SW480 (cell line): ENCODE measurements around the gene SPDYE3.
"Not testable (repeated sequence)": the region's sequence is repeated elsewhere in the genome, so short reads cannot be mapped to it uniquely, and the experiment has no call there.

Experiments
- DNase-seq: peaks from one replicate; pipeline ENCODE4 v3.0.0-alpha.2; 2016; ENCODE audit warnings: low spot score

The SPDYE3 gene

GRCh38 chr7:100307402-100307801 lies at the start of gene SPDYE3:
Gene SPDYE3 (plus strand): TSS chr7:100307702. CDS start chr7:100307886, 184 bp downstream.
- DNase-seq = not testable (repeated sequence)

DNA sequence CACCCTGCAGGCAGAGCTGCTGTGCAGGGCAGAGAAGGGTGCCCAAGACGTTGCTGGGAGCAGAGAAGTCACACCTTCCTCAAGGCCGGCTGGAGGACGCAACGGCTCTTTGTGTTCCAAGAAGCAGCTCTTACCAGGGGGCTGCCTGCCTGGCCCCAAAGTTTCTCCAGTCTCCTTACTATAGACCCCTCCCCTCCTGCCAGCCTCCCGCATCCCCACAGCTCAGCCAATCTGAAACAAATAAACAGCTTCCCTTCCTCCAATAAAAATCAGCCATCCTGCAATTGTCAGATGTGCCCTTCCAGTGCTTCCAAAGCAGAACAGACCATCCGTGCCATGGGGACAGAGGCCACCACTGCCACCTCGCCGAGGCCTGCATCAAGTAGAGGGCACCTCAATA lies 47.5 kb upstream of the SPDYE3 start:
- DNase-seq = not testable (repeated sequence)

GRCh38 chr7:100262896-100263295 lies 44.6 kb upstream of the SPDYE3 start:
- not testable (repeated sequence) for DNase-seq

- DNase-seq = not testable (repeated sequence)
Measured at GRCh38 chr7:100264223-100264622, 43.3 kb upstream of the SPDYE3 start.

GRCh38 chr7:100264669-100265165 lies 42.8 kb upstream of the SPDYE3 start:
- not testable (repeated sequence) for DNase-seq

DNA sequence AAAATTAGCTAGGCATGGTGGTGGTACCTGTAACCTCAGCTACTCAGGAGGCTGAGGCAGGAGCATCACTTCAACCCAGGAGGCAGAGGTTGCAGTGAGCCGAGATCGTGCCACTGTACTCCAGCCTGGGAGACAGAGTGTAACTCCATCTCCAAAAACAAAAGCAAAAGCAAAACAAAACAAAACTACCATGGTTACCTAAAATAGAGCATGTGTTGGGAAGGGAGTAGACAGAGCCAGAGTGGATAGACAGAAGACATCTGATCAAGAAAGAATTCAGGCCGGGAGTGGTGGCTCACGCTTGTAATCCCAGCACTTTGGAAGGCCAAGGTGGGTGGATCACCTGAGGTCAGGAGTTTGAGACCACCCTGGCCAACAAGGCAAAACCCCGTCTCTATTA lies 41.7 kb upstream of the SPDYE3 start:
- DNase-seq = not testable (repeated sequence)

DNA sequence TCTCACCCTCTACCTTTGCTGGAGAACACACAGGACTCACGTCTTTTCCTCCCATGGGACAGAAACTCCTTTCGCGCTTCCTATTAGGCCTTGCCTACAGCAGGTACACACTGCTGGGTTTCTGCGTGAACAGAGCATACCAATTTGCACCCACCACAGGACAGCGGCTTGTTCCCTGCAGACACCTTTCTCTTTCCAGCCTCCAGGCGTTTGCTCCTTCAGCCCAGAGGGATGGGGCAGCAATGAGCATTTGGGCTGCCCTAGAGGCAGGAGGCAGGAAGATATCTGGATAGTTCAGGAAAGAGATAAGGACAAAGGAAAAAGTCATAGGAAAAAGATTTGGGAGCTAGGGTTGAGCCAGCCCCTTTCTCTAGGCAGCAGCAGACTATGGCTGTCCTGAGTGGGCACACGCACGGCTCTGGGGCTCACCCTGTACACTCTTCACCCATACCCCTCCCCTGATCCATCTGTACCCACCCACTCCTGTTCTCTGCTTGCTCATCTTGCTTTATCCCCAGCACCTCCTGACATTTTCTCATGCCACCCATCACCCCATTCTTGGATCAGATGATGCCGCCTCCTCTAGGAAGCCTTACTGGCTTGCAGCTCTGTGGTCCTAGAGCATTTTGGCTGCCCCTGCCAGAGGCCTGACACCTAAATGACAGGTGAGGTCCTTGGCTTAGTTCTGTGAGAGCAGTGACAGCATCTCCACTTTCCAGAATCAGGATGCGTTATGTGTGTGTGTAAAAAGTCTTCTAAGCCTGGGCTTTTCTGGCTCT lies 40.7 kb upstream of the SPDYE3 start:
- DNase-seq = no peak

GRCh38 chr7:100267648-100268047 lies 39.9 kb upstream of the SPDYE3 start:
- DNase-seq = no peak

DNA sequence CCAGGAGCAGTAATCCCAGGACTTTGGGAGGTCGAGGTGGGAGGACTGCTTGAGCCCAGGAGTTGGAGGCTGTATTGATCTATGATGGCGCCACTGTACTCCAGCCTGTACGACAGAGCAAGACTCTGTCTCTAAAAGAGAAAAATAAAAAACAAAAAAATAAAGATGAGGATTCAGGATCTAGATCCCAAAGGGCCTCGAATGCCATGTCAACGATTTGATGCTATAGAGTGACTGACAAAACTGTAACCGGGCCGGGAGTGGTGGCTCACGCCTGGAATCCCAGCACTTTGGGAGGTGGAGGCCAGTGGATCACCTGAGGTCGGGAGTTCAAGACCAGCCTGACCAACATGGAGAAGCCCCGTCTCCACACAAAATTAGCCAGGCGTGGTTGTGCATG lies 38.6 kb upstream of the SPDYE3 start:
- DNase-seq = not testable (repeated sequence)

DNA sequence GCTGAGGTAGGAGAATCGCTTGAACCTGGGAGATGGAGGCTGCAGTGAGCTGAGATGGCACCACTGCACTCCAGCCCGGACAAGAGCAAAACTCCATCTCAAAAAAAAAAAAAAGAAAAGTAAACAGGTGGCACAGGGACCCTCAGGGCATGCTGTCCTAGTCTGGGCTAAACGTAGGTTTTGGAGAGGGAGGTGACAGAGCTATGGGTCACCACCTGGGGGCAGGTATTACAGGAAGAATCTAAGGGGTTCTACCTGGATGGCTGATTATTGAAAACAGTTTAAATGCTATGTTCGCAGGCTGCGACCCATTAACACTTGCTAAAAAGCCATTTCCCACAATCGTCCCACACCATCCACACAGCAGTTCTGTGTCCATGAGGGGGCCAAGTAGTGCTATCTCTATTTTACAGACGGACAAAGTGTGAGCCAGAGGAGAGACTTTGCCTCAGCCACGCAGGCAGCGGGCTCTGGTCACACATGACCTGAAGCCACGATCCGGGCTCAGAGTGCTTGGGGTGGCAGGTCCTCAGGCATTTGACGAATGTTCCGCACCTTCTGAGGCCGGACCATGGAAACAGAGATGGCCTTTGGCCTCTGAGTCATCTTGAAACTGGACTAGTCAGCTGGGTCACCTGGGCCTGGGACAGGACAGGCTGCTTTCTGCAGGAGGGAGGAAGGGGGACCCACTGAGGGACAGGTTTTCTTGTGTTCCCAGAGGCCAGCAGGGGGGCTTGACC lies 38.0 kb upstream of the SPDYE3 start:
- DNase-seq = peak; percentile 46

- peak; percentile 41 for DNase-seq
Measured at GRCh38 chr7:100270046-100270918, 37.2 kb upstream of the SPDYE3 start.

- DNase-seq = peak; percentile 56
Measured at GRCh38 chr7:100270941-100271593, 36.4 kb upstream of the SPDYE3 start.

GRCh38 chr7:100271716-100272537 lies 35.6 kb upstream of the SPDYE3 start:
- peak; percentile 98 for DNase-seq

GRCh38 chr7:100272538-100272902 lies 35.0 kb upstream of the SPDYE3 start:
- DNase-seq = not testable (repeated sequence)

GRCh38 chr7:100275120-100275519 lies 32.4 kb upstream of the SPDYE3 start:
- no peak for DNase-seq

DNA sequence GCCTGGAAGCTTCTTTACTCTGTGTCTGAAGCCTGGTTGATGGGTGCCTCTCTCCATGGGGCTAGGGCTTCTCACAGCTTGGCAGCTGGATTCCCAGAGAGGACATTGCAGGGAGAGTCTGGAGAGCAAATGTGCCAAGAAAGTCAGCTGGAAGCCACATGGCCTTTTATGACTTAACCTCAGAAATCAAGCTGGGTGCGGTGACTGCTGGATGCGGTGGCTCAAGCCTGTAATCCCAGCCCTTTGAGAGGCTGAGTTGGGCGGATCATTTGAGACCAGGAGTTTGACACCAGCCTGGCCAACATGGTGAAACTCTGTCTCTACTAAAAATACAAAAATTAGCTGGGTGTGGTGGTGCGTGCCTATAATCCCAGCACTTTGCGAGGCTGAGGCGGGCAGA lies 31.4 kb upstream of the SPDYE3 start:
- not testable (repeated sequence) for DNase-seq

DNA sequence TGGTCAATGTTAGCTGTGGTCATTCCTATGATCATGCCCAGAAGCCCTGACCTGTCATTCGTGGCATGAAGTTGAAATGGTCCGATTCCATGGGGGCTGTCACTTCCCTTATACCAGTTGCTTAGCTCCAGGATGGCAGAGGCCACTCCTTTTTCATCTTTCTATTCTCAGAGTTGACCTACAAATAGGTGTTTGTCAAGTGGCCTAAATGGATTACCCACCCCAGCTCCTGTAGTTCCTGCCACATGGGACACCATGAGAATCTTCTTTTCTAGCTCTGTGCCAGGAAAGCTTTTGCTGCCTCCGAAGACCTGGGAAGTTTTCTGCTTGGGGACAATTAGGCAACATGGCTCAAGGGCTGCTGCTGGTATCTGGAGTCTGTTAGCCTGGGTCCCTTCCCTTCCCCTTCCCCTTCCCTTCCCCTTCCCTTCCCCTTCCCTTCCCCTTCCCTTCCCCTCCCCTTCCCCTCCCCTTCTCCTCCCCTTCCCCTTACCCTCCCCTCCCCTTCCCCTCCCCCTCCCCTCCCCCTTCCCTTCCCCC lies 25.4 kb upstream of the SPDYE3 start:
- DNase-seq = not testable (repeated sequence)

GRCh38 chr7:100283147-100283546 lies 24.4 kb upstream of the SPDYE3 start:
- DNase-seq = not testable (repeated sequence)

DNA sequence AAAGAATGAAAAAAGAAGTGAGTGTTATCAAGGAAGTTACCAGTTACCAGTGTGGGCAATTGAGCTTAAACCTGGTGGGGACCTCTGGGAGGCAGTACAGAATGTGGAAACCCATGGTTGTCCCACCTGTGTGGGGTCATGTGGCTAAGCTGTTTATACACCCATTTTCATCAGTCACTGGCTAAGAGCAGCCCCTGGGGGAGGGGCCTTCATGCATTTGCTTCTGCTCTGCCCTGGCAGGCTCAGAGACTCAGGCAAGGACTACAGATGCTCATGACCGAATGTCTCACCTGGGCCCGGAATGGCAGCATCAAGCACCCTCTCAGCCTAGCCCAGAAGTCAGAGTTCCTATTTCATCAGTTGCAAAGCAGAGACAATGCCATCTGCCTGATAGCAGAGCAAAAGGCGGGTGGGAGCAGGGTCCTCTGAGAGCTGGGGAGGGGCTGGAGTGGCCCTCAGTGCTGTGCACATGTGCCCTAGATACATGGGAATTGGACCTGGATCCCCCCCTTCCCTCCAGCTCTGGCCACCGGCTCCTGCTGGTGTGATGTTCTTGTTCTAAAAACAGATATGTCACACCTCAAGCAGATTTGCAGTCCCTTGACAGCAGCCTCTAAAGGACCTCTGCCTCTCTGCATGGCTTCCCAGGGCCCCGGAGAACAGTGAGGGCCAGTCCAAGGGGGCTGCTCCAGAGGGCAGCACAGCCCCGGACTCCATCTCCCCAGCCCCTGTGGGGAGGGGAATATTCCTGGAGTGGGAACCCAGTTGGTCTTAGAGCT lies 20.1 kb upstream of the SPDYE3 start:
- not testable (repeated sequence) for DNase-seq

DNA sequence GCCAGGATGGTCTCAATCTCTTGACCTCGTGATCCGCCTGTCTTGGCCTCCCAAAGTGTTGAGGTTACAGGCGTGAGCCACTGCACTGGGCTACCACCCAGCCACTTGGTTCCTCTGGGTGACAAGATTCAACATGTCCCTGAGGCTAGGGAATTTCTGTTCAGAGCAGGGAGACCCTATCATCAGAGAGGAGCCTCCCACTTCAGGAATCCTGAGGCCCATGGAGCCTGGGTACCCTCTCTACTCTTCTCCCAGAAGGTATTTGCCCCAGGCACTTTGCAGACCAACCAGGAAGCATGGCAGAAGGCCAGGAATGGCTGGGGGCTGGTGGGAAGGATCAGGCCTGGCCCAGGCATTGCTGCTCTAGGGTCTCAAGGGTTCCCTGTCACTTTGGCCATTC lies 19.2 kb upstream of the SPDYE3 start:
- not testable (repeated sequence) for DNase-seq
